SK-N-SH (cell line): Measurements from ENCODE around the gene DLX5. TPM values are rescaled to one million over a fixed set of nuclear protein-coding genes. Genes with fewer than 3 reads are reported as not detected.

Experiments used
- CTCF ChIA-PET: fragments of 300-600, 350-600 bp; formaldehyde crosslinking; extraction: SDS; loops from one replicate; lab custom pipeline; 2021; lab: Yijun Ruan, JAX
- POLR2A ChIA-PET: fragments of 350-600 bp; sonication (Branson Sonifier 250); formaldehyde crosslinking; extraction: SDS; loops from one replicate; lab custom pipeline; 2020; ENCODE audit warnings: antibody characterized with exemption, inconsistent platforms; lab: Yijun Ruan, JAX
- DNase-seq: peaks from one replicate; pipeline ENCODE4 v3.0.0; 2012
- H2AFZ ChIP-seq: fragments of 200-600 bp; sonication (generic); 2 replicates; pipeline ENCODE4 v1.8.1; 2016; ENCODE audit warnings: antibody characterized with exemption, mild to moderate bottlenecking, low read depth
- H3F3A ChIP-seq: fragments of 200-600 bp; sonication (generic); replicated peaks from 2 replicates; pipeline ENCODE3; 2016; ENCODE audit warnings: antibody characterized with exemption, mild to moderate bottlenecking; ENCODE audit not compliant: insufficient read depth
- H3K27ac ChIP-seq, 2 experiments: fragments of 200-500 bp in 1 of 2; fragments of 200-600 bp in 1 of 2; sonication (Bioruptor generic) in 1 of 2; sonication (generic), shearing (Covaris generic) in 1 of 2; 2 replicates each; pipeline versions ENCODE4 v1.5.1 to v1.6.1; 2014 to 2016; ENCODE audit warnings: low read depth in 2 of 2, inconsistent platforms in 1 of 2, low read length in 1 of 2, mild to moderate bottlenecking in 1 of 2, mixed read lengths in 1 of 2
- H3K27me3 ChIP-seq: fragments of 200-600 bp; sonication (generic), shearing (Covaris generic); 2 replicates; pipeline ENCODE4 v1.6.1; 2016; ENCODE audit warnings: mixed run types; ENCODE audit not compliant: insufficient read depth
- H3K36me3 ChIP-seq, 2 experiments: fragments of 200-500 bp in 1 of 2; fragments of 200-600 bp in 1 of 2; sonication (Bioruptor generic) in 1 of 2; sonication (generic) in 1 of 2; replicated peaks in 1 of 2; 2 replicates each; pipeline versions ENCODE3 to v1.5.1; 2014 to 2016; ENCODE audit warnings: low read length in 1 of 2, mild to moderate bottlenecking in 1 of 2; ENCODE audit not compliant: insufficient read depth in 2 of 2, control insufficient read depth in 1 of 2
- H3K4me1 ChIP-seq, 2 experiments: fragments of 200-500 bp in 1 of 2; fragments of 200-600 bp in 1 of 2; sonication (Bioruptor generic) in 1 of 2; sonication (generic), shearing (Covaris generic) in 1 of 2; 2 replicates each; pipeline versions ENCODE4 v1.5.1 to v1.6.1; 2014 to 2016; ENCODE audit warnings: low read depth in 1 of 2, low read length in 1 of 2, mixed run types in 1 of 2; ENCODE audit not compliant: insufficient read depth in 2 of 2, control insufficient read depth in 1 of 2
- H3K4me2 ChIP-seq: fragments of 200-600 bp; sonication (generic), shearing (Covaris generic); 2 replicates; pipeline ENCODE4 v1.6.1; 2017; ENCODE audit warnings: mixed run types
- H3K4me3 ChIP-seq, 2 experiments: fragments of 200-500 bp in 1 of 2; fragments of 200-600 bp in 1 of 2; sonication (Bioruptor generic) in 1 of 2; sonication (generic), shearing (Covaris generic) in 1 of 2; 2 replicates each; pipeline versions ENCODE4 v1.5.1 to v1.8.1; 2014 to 2016; ENCODE audit warnings: low read depth in 2 of 2, inconsistent platforms in 1 of 2, low read length in 1 of 2, mild to moderate bottlenecking in 1 of 2, mixed read lengths in 1 of 2, moderate library complexity in 1 of 2
- H3K79me2 ChIP-seq: fragments of 200-600 bp; sonication (generic); 2 replicates; pipeline ENCODE4 v1.8.1; 2017; ENCODE audit warnings: mild to moderate bottlenecking; ENCODE audit not compliant: insufficient read depth
- H3K9ac ChIP-seq: fragments of 200-600 bp; sonication (generic); 2 replicates; pipeline ENCODE4 v1.6.1; 2017; ENCODE audit warnings: mixed run types
- H3K9me2 ChIP-seq: fragments of 200-600 bp; sonication (generic); 2 replicates; pipeline ENCODE4 v1.6.1; 2017; ENCODE audit warnings: mixed run types
- H3K9me3 ChIP-seq: fragments of 200-600 bp; sonication (generic); 2 replicates; pipeline ENCODE4 v1.6.1; 2017; ENCODE audit warnings: mixed run types, mild to moderate bottlenecking, moderate library complexity
- H4K20me1 ChIP-seq: fragments of 200-600 bp; sonication (generic); 2 replicates; pipeline ENCODE4 v1.6.1; 2017; ENCODE audit warnings: mild to moderate bottlenecking, mixed run types; ENCODE audit not compliant: insufficient read depth
- ELF1 ChIP-seq: IDR thresholded peaks from 2 replicates; pipeline ENCODE4 v1.4.0; 2012
- FOXJ3 ChIP-seq: sonication (generic); formaldehyde crosslinking; IDR thresholded peaks from 2 replicates; pipeline ENCODE4 v1.5.1; 2020; ENCODE audit warnings: mild to moderate bottlenecking, missing genetic modification reagents
- FOXM1 ChIP-seq: IDR thresholded peaks from 2 replicates; pipeline ENCODE4 v1.4.0; 2012; ENCODE audit warnings: low read depth, mild to moderate bottlenecking
- MXI1 ChIP-seq: IDR thresholded peaks from 2 replicates; pipeline ENCODE4 v1.6.1; 2012; ENCODE audit warnings: mild to moderate bottlenecking, low read depth, low read length, improper control_type of control experiment
- NFIC ChIP-seq: IDR thresholded peaks from 2 replicates; pipeline ENCODE4 v1.4.0; 2012; ENCODE audit warnings: borderline replicate concordance
- SIN3A ChIP-seq: IDR thresholded peaks from 2 replicates; pipeline ENCODE4 v1.6.1; 2012; ENCODE audit warnings: low read depth, mild to moderate bottlenecking, low read length, moderate library complexity, borderline replicate concordance
- TEAD4 ChIP-seq: IDR thresholded peaks from 2 replicates; pipeline ENCODE4 v1.4.0; 2012; ENCODE audit warnings: mild to moderate bottlenecking, borderline replicate concordance; ENCODE audit not compliant: insufficient read depth
- WGBS: methylation state at CpG from one replicate; pipeline ENCODE4 v1.1.6; 2017; ENCODE audit warnings: low lambda C conversion rate; 5-methylcytosine and 5-hydroxymethylcytosine counted together
- polyA plus RNA-seq, 3 experiments: library from polyadenylated mRNA; depleted of rRNA; stranded (reverse); fragments of >200 nt; gene quantifications; 2 replicates each; pipeline ENCODE4 v1.2.3, GENCODE V29; 2012
- TF ChIP-seq, protein P1 (sequence below): IDR thresholded peaks from 2 replicates; pipeline ENCODE4; 2012
- TF ChIP-seq, protein P2 (sequence below): fragments of 200-600 bp; sonication (generic); IDR thresholded peaks from 2 replicates; pipeline ENCODE4 v1.6.1; 2017; ENCODE audit warnings: antibody characterized with exemption, mild to moderate bottlenecking, moderate library complexity
- TF ChIP-seq, protein P3 (sequence below): IDR thresholded peaks from 2 replicates; pipeline ENCODE4 v1.4.0; 2012; ENCODE audit warnings: low read depth, borderline replicate concordance

Gene DLX5
- polyA plus RNA-seq, 1 of the 3 experiments (the other 2 are of a cell fraction): not detected

DNA sequence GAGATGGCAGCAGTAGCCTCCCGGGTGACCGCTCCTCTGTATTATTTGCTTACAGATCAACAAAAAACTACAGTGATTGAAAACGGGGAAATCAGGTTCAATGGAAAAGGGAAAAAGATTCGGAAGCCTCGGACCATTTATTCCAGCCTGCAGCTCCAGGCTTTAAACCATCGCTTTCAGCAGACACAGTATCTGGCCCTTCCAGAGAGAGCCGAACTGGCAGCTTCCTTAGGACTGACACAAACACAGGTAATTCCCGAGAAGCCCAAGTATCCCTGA lies 17.1 kb downstream of the DLX5 start (continued):
- TF ChIP-seq, protein P1, sequence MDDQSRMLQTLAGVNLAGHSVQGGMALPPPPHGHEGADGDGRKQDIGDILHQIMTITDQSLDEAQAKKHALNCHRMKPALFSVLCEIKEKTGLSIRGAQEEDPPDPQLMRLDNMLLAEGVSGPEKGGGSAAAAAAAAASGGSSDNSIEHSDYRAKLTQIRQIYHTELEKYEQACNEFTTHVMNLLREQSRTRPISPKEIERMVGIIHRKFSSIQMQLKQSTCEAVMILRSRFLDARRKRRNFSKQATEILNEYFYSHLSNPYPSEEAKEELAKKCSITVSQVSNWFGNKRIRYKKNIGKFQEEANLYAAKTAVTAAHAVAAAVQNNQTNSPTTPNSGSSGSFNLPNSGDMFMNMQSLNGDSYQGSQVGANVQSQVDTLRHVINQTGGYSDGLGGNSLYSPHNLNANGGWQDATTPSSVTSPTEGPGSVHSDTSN: no peak
- TF ChIP-seq NFIC (no peak), SIN3A (no peak), ELF1 (no peak), TEAD4 (no peak), FOXM1 (no peak)
- TF ChIP-seq, protein P2, sequence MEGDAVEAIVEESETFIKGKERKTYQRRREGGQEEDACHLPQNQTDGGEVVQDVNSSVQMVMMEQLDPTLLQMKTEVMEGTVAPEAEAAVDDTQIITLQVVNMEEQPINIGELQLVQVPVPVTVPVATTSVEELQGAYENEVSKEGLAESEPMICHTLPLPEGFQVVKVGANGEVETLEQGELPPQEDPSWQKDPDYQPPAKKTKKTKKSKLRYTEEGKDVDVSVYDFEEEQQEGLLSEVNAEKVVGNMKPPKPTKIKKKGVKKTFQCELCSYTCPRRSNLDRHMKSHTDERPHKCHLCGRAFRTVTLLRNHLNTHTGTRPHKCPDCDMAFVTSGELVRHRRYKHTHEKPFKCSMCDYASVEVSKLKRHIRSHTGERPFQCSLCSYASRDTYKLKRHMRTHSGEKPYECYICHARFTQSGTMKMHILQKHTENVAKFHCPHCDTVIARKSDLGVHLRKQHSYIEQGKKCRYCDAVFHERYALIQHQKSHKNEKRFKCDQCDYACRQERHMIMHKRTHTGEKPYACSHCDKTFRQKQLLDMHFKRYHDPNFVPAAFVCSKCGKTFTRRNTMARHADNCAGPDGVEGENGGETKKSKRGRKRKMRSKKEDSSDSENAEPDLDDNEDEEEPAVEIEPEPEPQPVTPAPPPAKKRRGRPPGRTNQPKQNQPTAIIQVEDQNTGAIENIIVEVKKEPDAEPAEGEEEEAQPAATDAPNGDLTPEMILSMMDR: no peak
- TF ChIP-seq, protein P3, sequence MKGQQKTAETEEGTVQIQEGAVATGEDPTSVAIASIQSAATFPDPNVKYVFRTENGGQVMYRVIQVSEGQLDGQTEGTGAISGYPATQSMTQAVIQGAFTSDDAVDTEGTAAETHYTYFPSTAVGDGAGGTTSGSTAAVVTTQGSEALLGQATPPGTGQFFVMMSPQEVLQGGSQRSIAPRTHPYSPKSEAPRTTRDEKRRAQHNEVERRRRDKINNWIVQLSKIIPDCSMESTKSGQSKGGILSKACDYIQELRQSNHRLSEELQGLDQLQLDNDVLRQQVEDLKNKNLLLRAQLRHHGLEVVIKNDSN: no peak

DNA sequence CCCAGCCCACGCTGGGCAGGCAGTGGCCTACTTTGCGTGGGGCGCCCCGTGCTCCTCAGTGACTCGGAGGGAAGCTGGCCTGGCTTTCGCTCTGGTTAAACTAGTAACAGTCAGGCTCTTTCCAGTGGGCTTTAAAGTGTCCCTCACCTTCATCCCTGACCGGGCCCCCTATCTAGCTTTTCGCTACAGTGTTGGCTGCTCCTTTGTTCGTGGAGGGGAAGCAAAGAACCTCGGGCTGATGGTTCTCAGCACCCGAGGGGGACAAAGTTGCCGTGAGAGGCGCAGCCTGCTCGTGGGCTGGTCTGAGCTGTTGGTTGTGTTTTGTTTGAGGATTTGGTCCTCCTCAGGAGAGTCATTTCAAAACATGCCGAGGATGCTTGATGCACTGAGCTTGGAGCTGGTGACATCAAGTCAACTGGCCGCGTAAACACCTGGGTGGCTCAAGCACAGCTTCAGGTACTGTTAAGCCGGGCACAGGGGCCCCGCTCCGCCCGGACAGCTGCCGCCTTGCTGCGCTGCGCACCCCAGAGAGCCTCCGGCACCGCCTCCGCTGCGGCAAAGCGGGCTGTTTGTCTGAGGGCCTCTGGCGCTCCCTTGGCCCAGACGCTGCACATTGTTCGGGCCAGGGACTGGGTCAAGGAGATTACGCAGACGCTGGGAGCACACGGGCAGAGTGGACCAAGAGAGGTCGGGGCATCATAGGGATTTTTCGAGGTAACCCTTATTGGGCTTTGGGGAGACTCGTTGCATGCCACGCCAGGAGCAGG lies 17.6 kb downstream of the DLX5 start:
- Histone ChIP-seq H3K36me3 (peaks cover 0 to 9% of the 10 kb centered on the region in 2 experiments), H2AFZ (no peak overlapping the region), H3K4me3 (peak overlapping the region in 1 of 2 experiments; percentile 54; a peak in 2 of 4 replicates), H3K4me1 (peaks cover 0 to 12% of the 10 kb centered on the region in 2 experiments; a peak in 1 of 4 replicates)
- CTCF ChIA-PET: interaction anchor here (0.6 to 4.1 kb wide), 7 partner anchors 9 to 932 kb away, joined by 3 to 40 read pairs (median 4); no protein-coding TSS in a partner anchor
- no peak for TF ChIP-seq FOXJ3
- TF ChIP-seq MXI1: 0 out of 2 replicates have a peak, but pooled peaks have one; percentile 2
- TF ChIP-seq, all 33 proteins: peak for 1
- 91% methylated on average over 39 of the region's 39 CpGs for WGBS
- Histone ChIP-seq H3F3A (no peaks in the 10 kb centered on the region), H3K9me3 (no peaks in the 10 kb centered on the region), H3K9me2 (no peaks in the 10 kb centered on the region), H3K4me2 (peak overlapping the region; percentile 52; the same call in 1 of the 2 replicates), H4K20me1 (no peaks in the 10 kb centered on the region), H3K79me2 (no peaks in the 10 kb centered on the region), H3K9ac (no peak overlapping the region), H3K27ac (no peak overlapping the region; a peak in 1 of 4 replicates), H3K27me3 (0 out of 2 replicates have a peak, but pooled peaks cover 8% of the 10 kb centered on the region)
- no peak for DNase-seq
- POLR2A ChIA-PET: interaction anchor here (1.3 to 2.7 kb wide), 4 partner anchors 8 to 21 kb away, joined by 4 to 19 read pairs (median 7); no protein-coding TSS in a partner anchor
